GM21447 (cell line): Measurements from ENCODE around the gene TTLL11.
"Not testable (repeated sequence)": the region's sequence is repeated elsewhere in the genome, so short reads cannot be mapped to it uniquely, and the experiment has no call there.

Source experiments
- ATAC-seq: cut with Tn5 transposase; IDR thresholded peaks from one replicate; pipeline ENCODE4 v1.9.1; 2021; ENCODE audit not compliant: unreplicated experiment

TTLL11 gene

GRCh38 chr9:122085260-122085659 lies 7.8 kb downstream of the TTLL11 start:
- no peak for ATAC-seq

DNA sequence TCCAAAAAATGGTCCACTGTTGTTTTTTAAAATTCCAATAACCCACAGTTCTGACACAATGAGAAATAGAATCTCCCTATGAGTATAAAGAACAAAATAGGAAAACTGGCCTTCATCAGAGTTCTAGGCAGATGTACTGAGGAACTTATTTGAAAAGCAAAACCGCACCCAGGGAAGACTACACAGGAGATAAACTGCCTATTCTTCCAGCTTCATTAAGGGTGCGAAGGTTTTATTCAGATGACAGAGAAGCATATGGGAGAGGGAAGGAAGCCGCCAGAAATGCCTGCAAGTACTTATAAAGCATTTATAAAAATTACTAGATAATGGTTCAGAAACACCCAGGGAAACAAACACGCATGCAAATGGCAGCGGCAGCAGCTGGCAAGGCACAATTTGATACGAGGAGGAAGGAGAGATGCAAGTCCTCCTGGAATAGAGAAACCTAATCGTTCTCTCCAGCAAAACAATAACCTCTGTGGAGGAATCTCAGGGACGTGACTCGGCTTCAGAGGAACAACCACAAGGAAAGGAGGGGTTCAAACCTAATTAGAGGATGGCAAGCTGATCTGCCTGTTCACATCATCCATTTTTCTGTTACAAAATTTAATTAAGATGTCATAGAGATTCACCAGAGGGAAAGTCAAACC lies 9.0 kb downstream of the TTLL11 start:
- ATAC-seq = no peak

DNA sequence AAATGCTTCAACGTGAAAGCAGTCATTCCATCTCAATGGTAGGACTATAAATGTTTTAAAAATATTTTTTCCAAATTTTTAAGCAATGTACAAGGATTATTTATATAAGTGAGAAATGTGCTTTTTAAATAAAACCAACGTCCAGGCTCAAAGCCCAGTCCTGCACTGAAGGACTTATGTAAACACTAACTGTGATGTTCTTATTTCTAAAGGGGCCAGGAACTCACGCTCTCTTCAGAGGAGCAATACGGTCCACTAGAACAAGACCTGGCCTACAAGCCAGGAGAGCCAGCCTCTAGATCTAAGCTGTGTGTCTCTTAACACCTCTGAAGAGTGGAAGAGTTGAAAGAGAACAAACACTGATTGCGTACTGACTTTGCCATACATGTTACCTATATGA lies 12.1 kb downstream of the TTLL11 start:
- ATAC-seq = no peak

DNA sequence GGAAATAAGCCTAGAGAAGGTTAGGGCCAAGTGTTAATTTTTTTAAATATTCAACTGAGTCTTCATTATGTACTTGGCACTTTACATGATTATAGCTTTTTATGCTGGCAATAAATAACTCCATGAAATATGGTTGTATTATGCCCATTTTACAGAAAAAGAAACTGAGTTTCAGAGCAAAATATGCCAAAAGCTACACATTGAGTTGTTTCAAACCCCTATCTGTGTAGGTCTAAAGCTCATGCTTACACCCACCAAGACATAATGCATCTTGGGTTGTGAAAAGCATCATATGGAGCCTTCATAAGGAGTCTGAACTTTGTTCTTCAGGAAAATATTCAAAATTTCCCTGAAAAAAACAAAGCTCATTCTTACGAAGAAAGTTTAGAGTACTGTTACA lies 14.6 kb downstream of the TTLL11 start:
- no peak for ATAC-seq

DNA sequence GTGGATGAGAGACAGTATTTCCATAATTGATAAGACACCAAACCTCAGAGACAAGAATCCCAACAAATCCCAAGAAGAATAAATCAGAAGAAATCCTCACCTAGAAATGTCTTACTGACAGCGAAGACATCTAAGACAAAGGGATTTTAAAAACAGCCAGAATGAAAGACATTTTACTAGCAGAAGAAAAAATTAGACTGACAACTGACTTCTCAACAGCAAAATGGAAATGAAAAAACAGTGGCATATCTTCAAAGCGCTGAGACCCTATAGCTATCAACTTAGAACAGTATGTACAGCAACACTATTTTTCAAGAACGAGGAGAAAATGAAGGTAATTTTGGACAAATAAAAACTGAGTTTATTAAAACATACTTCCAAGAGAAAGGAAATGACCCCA lies 16.3 kb downstream of the TTLL11 start:
- ATAC-seq = no peak

GRCh38 chr9:122076117-122076516 lies 17.0 kb downstream of the TTLL11 start:
- no peak for ATAC-seq

- no peak for ATAC-seq
These were observed 17.7 kb downstream of the TTLL11 start for GRCh38 chr9:122075135-122076030.

- ATAC-seq = no peak
These were observed 21.4 kb downstream of the TTLL11 start for GRCh38 chr9:122071715-122072114.

DNA sequence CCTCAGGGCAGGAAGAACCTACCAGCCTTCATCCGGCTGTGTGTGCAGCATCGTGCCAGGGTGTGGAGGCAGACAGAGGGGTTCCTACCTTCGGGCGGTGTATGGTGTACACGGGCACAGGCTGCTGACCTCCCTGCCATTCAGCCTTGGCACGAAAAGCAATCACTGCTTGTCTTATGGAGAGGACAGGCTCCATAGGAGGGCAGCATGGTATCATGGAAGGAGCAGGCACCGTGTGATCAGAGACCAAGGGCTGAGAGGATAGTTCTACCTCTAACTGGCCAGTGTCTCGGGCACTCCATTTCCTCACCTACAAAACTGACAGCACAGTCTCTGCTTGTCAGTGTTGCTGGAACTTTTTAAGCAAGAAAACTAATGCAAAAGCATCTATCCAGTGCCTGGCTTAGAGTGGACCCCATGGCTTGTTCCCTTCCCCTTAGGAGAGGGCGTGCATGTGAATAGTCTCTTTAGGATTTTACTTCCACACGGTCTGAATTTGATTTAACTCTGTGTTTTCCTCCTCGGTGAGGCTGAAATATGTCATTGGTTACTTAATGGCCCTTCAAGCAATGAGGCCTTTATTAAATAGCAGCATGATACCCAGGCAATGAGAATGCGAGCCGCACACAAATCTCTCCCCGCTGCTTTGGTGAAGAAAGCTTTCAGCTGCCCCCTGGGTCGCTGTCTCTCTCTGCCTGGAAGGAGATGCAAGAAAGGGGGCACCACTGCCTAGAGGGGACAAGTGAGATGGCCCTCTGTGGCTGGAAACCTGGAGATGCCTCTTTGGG lies 22.2 kb downstream of the TTLL11 start:
- ATAC-seq = no peak

GRCh38 chr9:122066680-122067079 lies 26.4 kb downstream of the TTLL11 start:
- not testable (repeated sequence) for ATAC-seq

DNA sequence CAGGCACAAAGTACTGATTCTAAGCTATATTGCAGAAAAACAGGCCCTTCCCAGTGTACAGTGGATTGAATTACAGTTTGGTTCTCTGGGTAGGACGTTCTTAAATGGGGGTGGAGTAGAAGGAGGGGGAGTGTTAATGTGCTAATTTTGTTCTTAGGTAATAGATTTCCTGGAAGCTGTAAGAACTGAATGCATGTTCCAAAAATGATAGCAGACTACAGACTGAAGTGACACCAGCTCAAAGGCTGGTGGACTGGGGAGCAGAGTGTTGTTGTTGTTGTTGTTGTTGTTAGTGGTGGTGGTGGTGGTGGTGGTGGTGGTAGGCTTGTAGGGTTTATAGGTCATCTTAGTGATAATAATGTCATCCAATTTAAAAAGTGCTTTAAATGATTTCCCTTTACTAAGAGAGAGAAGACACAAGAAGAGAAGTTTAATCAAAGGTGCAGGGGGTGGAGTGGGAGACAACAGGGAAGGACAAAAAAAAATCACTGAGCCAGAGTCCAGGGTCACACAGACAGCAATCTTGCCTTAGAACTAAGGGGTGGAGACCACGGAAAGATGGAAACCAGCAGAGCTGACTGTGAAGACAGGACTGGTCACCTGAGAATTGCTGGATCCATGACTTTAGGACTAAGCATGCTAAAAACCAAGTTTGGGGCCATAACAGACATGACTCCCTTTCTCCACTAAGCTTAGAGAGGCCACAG lies 27.0 kb downstream of the TTLL11 start:
- no peak for ATAC-seq

DNA sequence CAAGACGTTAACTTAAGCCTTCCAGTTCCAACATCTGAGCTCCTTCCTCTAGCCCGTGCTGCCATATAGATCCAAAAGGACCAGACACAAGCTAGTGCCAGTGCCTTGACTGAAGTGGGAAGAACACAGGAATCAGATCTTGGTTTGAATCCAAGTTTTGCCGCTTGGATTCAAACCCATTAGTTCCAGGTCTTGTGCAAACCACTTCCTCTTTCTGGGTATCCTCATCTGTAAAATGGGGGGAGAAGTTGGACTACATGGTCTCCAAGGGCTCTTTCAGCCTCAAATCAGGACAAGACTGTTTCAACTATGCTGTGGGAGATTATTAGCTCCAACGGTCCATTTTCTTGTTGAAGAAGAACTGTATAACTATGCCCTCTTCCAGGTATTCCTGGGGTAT lies 32.6 kb downstream of the TTLL11 start:
- no peak for ATAC-seq

- ATAC-seq = no peak
These were observed 33.2 kb downstream of the TTLL11 start for GRCh38 chr9:122059955-122060324.

GRCh38 chr9:122059214-122059954 lies 33.7 kb downstream of the TTLL11 start:
- ATAC-seq = no peak

GRCh38 chr9:122058709-122059108 lies 34.4 kb downstream of the TTLL11 start:
- ATAC-seq = no peak

GRCh38 chr9:122058051-122058450 lies 35.1 kb downstream of the TTLL11 start:
- no peak for ATAC-seq

GRCh38 chr9:122057211-122057610 lies 35.9 kb downstream of the TTLL11 start:
- no peak for ATAC-seq

DNA sequence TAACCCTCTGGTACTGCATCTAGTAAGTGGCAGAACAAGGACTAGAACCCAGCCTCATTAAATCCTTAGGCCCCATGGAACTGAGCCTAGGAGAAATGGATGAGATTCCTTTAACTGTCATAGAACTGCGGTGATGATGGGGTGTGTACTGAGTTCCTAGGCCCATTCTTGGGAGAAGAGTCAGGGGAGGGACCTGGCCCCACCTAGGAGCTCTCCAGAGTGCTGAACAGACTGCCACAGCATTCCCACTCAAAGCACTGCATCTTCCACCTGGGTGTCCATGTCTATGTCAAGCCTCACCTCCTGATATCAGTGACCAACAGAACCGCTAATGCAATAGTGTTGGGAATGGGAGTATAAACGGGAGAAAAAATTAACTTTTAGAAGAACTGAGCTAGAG lies 36.6 kb downstream of the TTLL11 start:
- ATAC-seq = no peak

DNA sequence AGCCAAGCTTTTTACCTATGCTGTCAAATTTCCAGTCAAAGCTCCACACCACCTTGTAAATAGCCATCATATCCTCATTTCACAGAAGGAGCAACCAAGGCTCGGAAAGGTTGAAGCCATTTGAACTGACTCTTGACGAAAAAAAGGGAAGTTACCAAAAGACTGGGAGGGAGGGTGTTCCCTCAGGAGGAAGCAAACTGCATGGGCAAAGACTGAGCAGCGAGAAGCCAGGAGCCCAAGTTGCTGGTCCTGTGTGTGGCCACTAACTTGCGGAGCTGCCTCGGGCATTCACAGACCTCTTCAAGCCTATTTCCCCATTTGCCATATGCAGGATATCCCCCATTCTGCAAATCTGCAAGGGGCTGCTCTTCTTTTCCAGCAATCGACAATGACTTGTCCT lies 37.4 kb downstream of the TTLL11 start:
- no peak for ATAC-seq

- no peak for ATAC-seq
These were observed 39.3 kb downstream of the TTLL11 start for GRCh38 chr9:122053567-122054350.
